Colonic mucosa (tissue), 4 donors: ENCODE data around the gene OGFOD1. TPM values are rescaled to one million over a fixed set of nuclear protein-coding genes. Genes with fewer than 3 reads are reported as not detected.

Source experiments
- DNase-seq: peaks from one replicate; pipeline ENCODE4 v3.0.0-alpha.2; 2020
- H3K27ac ChIP-seq: fragments of 200-600 bp; one replicate; pipeline ENCODE4 v1.8.0; 2021
- H3K27me3 ChIP-seq: fragments of 200-600 bp; one replicate; pipeline ENCODE4 v1.8.0; 2021
- H3K36me3 ChIP-seq: fragments of 200-600 bp; one replicate; pipeline ENCODE4 v1.8.0; 2021
- H3K4me1 ChIP-seq: fragments of 200-600 bp; one replicate; pipeline ENCODE4 v1.8.0; 2021; ENCODE audit warnings: mild to moderate bottlenecking
- H3K4me3 ChIP-seq: fragments of 200-600 bp; one replicate; pipeline ENCODE4 v1.8.0; 2021
- H3K9ac ChIP-seq, 2 donors: one replicate each; pipeline ENCODE4 v1.7.0; 2013; ENCODE audit warnings: control low read depth in 2 of 2, low read depth in 2 of 2, low read length in 2 of 2
- H3K9me3 ChIP-seq: fragments of 200-600 bp; one replicate; pipeline ENCODE4 v1.8.0; 2021
- CTCF ChIP-seq: fragments of 200-600 bp; IDR thresholded peaks from one replicate; pipeline ENCODE4 v1.8.0; 2022; ENCODE audit warnings: antibody characterized with exemption, mild to moderate bottlenecking
- intact Hi-C: fragments of 100-400 bp; cut with DNase I; formaldehyde crosslinking; loops from one replicate; pipeline ENCODE4 v1.14.1; 2022
- total RNA-seq, 2 donors: library from RNA; stranded (reverse); fragmentation: NEBNext Ultra II Directional in 1 of 2; extraction: Animal tissue kit (Norgen Biotek cat#: 25700) in 1 of 2; gene quantifications; one replicate each; pipeline ENCODE4 v1.2.1, GENCODE V29; 2021
- donor health status: healthy.
- donor health status: DM: no; HTN: no; CAD: no.
- donor health status: DM: no; HTN: no; CAD: no.

Gene OGFOD1
- total RNA-seq, 2 donors from 2014 or later, result 20.3 to 33.0 TPM

GRCh38 chr16:56450275-56450985 lies 924 bp upstream of the OGFOD1 start:
- Histone ChIP-seq H3K9me3 (no peaks in the 10 kb centered on the region), H3K4me1 (peaks cover 7% of the 10 kb centered on the region), H3K27me3 (no peaks in the 10 kb centered on the region), H3K36me3 (no peaks in the 10 kb centered on the region), H3K9ac (peak overlapping the region; percentile 86 to 87), H3K27ac (peak overlapping the region; percentile 87), H3K4me3 (peak overlapping the region; percentile 76)
- no peak for DNase-seq
- intact Hi-C loops, result no loop called here
- no peak for TF ChIP-seq CTCF

- Histone ChIP-seq H3K9ac (peak overlapping the region; percentile 83 to 87), H3K4me3 (peak overlapping the region; percentile 76), H3K4me1 (peaks cover 7% of the 10 kb centered on the region), H3K9me3 (no peaks in the 10 kb centered on the region), H3K36me3 (no peaks in the 10 kb centered on the region), H3K27me3 (no peaks in the 10 kb centered on the region), H3K27ac (peak overlapping the region; percentile 87)
- TF ChIP-seq CTCF, result no peak
- DNase-seq, result peak; percentile 34
- intact Hi-C loops, result no loop called here
Measured at GRCh38 chr16:56451753-56452689, 667 bp downstream of the OGFOD1 start.

DNA sequence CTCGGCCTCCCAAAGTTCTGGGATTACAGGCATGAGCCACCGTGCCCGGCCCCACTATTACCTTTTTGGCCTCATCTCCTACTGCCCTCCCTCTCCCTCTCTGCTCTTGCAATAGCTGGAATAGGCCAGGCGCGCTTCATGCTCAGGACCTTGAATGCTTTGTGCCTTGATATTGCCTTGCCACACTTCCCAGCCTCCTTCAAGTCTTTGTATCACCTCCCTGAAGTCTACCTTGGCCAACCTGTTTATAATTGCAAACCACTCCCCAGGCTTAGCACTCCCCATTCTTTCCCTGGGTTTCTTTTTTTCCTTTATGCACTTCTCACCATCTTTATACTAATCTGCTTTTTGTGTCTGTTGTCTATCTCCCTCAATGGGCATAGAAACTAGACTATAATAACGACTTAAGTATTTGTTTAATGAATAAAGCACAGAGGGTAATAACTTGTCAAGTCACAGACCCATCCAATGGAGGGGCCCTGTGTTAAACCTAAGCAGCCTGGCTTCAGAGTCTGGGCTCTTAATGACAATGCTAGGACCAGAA lies 6.6 kb downstream of the OGFOD1 start:
- DNase-seq, result no peak
- H3K9me3 ChIP-seq, result no peaks in the 10 kb centered on the region
- H3K27ac ChIP-seq, result no peak overlapping the region
- no peaks in the 10 kb centered on the region for H3K4me1 ChIP-seq
- H3K27me3 ChIP-seq, result no peaks in the 10 kb centered on the region
- no peak overlapping the region for H3K9ac ChIP-seq
- no peak for TF ChIP-seq CTCF
- intact Hi-C loops, result no loop called here
- H3K36me3 ChIP-seq, result peaks cover 5% of the 10 kb centered on the region
- H3K4me3 ChIP-seq, result no peak overlapping the region

DNA sequence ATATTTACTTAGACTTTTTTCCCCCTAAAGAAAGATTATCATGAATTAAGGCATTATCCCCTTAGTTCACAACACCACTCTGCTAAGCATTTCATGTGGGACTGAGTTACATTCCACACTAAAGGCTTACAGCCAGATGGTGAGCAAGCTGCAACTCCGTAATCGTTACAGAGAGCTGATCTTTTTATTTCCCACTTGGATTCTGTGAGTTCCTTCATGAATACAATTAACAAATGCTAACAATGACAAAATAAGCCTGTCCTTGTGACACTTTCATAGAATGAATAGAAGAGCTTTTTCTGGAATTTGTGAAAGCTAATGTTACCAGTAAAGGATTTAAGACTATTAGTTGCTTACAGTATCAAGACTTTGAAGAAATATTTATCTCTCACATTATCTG lies 8.7 kb downstream of the OGFOD1 start:
- H3K36me3 ChIP-seq, result peaks cover 6% of the 10 kb centered on the region
- H3K27me3 ChIP-seq, result no peaks in the 10 kb centered on the region

More for the DNA sequence above, 8.7 kb downstream of the OGFOD1 start:
- no peaks in the 10 kb centered on the region for H3K4me1 ChIP-seq
- H3K4me3 ChIP-seq, result no peak overlapping the region
- DNase-seq, result no peak
- intact Hi-C loops, result no loop called here
- no peaks in the 10 kb centered on the region for H3K9me3 ChIP-seq
- H3K9ac ChIP-seq, result no peak overlapping the region
- TF ChIP-seq CTCF, result no peak
- no peak overlapping the region for H3K27ac ChIP-seq
